NT2/D1 (cell line): ENCODE results near the gene STK11.

ENCODE experiments used
- DNase-seq: peaks from one replicate; pipeline ENCODE4 v3.0.0-alpha.2; 2011; ENCODE audit warnings: low read depth, low spot score
- H3K27me3 ChIP-seq: 2 replicates; pipeline ENCODE4 v1.6.0; 2011; ENCODE audit warnings: mild to moderate bottlenecking; ENCODE audit not compliant: insufficient read length, insufficient read depth
- H3K36me3 ChIP-seq: 2 replicates; pipeline ENCODE4 v1.6.1; 2011; ENCODE audit warnings: mild to moderate bottlenecking, low read length, mixed read lengths; ENCODE audit not compliant: insufficient read depth, insufficient read length
- H3K4me1 ChIP-seq: 2 replicates; pipeline ENCODE4 v1.5.1; 2011; ENCODE audit not compliant: insufficient read depth, insufficient read length
- H3K4me3 ChIP-seq: 2 replicates; pipeline ENCODE4 v1.5.1; 2011; ENCODE audit warnings: low read depth; ENCODE audit not compliant: insufficient read length
- H3K9ac ChIP-seq: 2 replicates; pipeline ENCODE4 v1.6.0; 2011; ENCODE audit warnings: low read depth; ENCODE audit not compliant: insufficient read length
- H3K9me3 ChIP-seq: 2 replicates; pipeline ENCODE4 v1.5.1; 2011; ENCODE audit warnings: mild to moderate bottlenecking, low read length; ENCODE audit not compliant: insufficient read depth
- SUZ12 ChIP-seq: IDR thresholded peaks from 2 replicates; pipeline ENCODE4 v1.6.1; 2011; ENCODE audit not compliant: insufficient read length, insufficient read depth; ENCODE audit errors: extremely low read depth
- YY1 ChIP-seq: IDR thresholded peaks from 2 replicates; pipeline ENCODE4 v1.6.1; 2011; ENCODE audit not compliant: insufficient read length, insufficient read depth
- ZNF274 ChIP-seq: IDR thresholded peaks from 2 replicates; pipeline ENCODE4 v1.6.1; 2011; ENCODE audit warnings: mild to moderate bottlenecking, low read depth, low read length

STK11 gene

GRCh38 chr19:1161716-1162115 lies 43.9 kb upstream of the STK11 start:
- DNase-seq, result no peak
- TF ChIP-seq SUZ12, result no peak
- H3K4me1 ChIP-seq, result peaks cover 31% of the 10 kb centered on the region

GRCh38 chr19:1162404-1163282 lies 42.9 kb upstream of the STK11 start:
- TF ChIP-seq SUZ12, result no peak
- no peak for TF ChIP-seq YY1
- no peak for TF ChIP-seq ZNF274
- no peak overlapping the region for H3K4me3 ChIP-seq
- peaks cover 40% of the 10 kb centered on the region for H3K4me1 ChIP-seq
- DNase-seq, result no peak
- peaks cover 67% of the 10 kb centered on the region for H3K36me3 ChIP-seq
- H3K9me3 ChIP-seq, result no peaks in the 10 kb centered on the region
- no peaks in the 10 kb centered on the region for H3K27me3 ChIP-seq
- no peak overlapping the region for H3K9ac ChIP-seq

More at GRCh38 chr19:1161716-1162115, 43.9 kb upstream of the STK11 start:
- Histone ChIP-seq H3K4me3 (no peak overlapping the region), H3K27me3 (no peaks in the 10 kb centered on the region), H3K36me3 (peaks cover 60% of the 10 kb centered on the region), H3K9ac (peak overlapping the region; percentile 32), H3K9me3 (no peaks in the 10 kb centered on the region)

GRCh38 chr19:1163283-1163933 lies 42.2 kb upstream of the STK11 start:
- H3K27me3 ChIP-seq, result no peaks in the 10 kb centered on the region
- no peak overlapping the region for H3K9ac ChIP-seq
- H3K9me3 ChIP-seq, result no peaks in the 10 kb centered on the region
- no peak overlapping the region for H3K4me3 ChIP-seq
- H3K36me3 ChIP-seq, result peaks cover 67% of the 10 kb centered on the region
- no peak for DNase-seq
- no peak for TF ChIP-seq SUZ12
- TF ChIP-seq ZNF274, result no peak
- no peak for TF ChIP-seq YY1
- H3K4me1 ChIP-seq, result peaks cover 41% of the 10 kb centered on the region

- TF ChIP-seq SUZ12 (no peak), ZNF274 (no peak), YY1 (no peak)
- no peaks in the 10 kb centered on the region for H3K27me3 ChIP-seq
- no peaks in the 10 kb centered on the region for H3K9me3 ChIP-seq
- H3K4me1 ChIP-seq, result peaks cover 47% of the 10 kb centered on the region
- no peak overlapping the region for H3K4me3 ChIP-seq
- peaks cover 65% of the 10 kb centered on the region for H3K36me3 ChIP-seq
- no peak overlapping the region for H3K9ac ChIP-seq
- no peak for DNase-seq
These were observed 41.5 kb upstream of the STK11 start for GRCh38 chr19:1163934-1164683.

- TF ChIP-seq ZNF274, result no peak
- no peak for TF ChIP-seq YY1
- no peak for TF ChIP-seq SUZ12
- Histone ChIP-seq H3K4me3 (no peak overlapping the region), H3K27me3 (no peaks in the 10 kb centered on the region), H3K9me3 (no peaks in the 10 kb centered on the region), H3K9ac (no peak overlapping the region), H3K4me1 (peaks cover 54% of the 10 kb centered on the region), H3K36me3 (peaks cover 71% of the 10 kb centered on the region)
- DNase-seq, result no peak
These were observed 40.7 kb upstream of the STK11 start for GRCh38 chr19:1164684-1165531.

GRCh38 chr19:1166872-1167573 lies 38.6 kb upstream of the STK11 start:
- no peak for DNase-seq
- H3K27me3 ChIP-seq, result no peaks in the 10 kb centered on the region
- H3K4me3 ChIP-seq, result no peak overlapping the region
- peaks cover 67% of the 10 kb centered on the region for H3K4me1 ChIP-seq
- H3K36me3 ChIP-seq, result peaks cover 81% of the 10 kb centered on the region
- H3K9me3 ChIP-seq, result no peaks in the 10 kb centered on the region
- H3K9ac ChIP-seq, result peak overlapping the region; percentile 56
- TF ChIP-seq ZNF274, result no peak
- TF ChIP-seq SUZ12, result no peak
- no peak for TF ChIP-seq YY1
